Measurements from ENCODE around the gene IGF1R.

IGF1R gene

DNA sequence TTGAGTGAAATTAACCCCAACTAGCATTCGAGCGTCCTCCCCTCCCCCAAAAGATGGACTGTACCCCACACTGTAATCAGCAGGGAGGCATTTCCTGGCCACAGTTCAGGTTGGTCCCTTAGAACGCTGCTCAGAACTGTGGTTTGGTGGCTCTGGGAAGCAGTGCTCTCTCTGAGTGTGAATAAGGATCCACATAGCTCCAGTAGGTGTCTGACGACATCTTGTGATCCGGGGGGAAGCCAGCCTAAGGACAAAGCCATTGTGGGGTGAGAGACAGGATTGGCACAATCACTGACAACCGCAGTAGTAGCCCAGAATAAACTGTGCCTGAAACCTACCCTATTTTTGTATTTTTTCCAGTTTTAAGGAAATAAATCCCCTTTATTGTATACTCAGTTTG, 125.3 kb downstream of the IGF1R start:
- no peak overlapping the region for H3K4me3 ChIP-seq (replicated peaks in 1 of 2; ENCODE audit: low read depth in 2 of 2, low read length in 2 of 2)
- TF ChIP-seq, protein P1, sequence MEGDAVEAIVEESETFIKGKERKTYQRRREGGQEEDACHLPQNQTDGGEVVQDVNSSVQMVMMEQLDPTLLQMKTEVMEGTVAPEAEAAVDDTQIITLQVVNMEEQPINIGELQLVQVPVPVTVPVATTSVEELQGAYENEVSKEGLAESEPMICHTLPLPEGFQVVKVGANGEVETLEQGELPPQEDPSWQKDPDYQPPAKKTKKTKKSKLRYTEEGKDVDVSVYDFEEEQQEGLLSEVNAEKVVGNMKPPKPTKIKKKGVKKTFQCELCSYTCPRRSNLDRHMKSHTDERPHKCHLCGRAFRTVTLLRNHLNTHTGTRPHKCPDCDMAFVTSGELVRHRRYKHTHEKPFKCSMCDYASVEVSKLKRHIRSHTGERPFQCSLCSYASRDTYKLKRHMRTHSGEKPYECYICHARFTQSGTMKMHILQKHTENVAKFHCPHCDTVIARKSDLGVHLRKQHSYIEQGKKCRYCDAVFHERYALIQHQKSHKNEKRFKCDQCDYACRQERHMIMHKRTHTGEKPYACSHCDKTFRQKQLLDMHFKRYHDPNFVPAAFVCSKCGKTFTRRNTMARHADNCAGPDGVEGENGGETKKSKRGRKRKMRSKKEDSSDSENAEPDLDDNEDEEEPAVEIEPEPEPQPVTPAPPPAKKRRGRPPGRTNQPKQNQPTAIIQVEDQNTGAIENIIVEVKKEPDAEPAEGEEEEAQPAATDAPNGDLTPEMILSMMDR (IDR thresholded peaks at IDR 0.05; ENCODE audit: low read depth, low read length) = no peak
- no peak for DNase-seq (ENCODE audit: low read depth in 2 of 2)

- no peak overlapping the region for H3K4me3 ChIP-seq (replicated peaks in 1 of 2; ENCODE audit: low read depth in 2 of 2, low read length in 2 of 2)
- no peak for DNase-seq (ENCODE audit: low read depth in 2 of 2)
- TF ChIP-seq, protein P1 (IDR thresholded peaks at IDR 0.05; ENCODE audit: low read depth, low read length) = no peak
Observed at GRCh38 chr15:98774756-98775497, 126.6 kb downstream of the IGF1R start.

DNA sequence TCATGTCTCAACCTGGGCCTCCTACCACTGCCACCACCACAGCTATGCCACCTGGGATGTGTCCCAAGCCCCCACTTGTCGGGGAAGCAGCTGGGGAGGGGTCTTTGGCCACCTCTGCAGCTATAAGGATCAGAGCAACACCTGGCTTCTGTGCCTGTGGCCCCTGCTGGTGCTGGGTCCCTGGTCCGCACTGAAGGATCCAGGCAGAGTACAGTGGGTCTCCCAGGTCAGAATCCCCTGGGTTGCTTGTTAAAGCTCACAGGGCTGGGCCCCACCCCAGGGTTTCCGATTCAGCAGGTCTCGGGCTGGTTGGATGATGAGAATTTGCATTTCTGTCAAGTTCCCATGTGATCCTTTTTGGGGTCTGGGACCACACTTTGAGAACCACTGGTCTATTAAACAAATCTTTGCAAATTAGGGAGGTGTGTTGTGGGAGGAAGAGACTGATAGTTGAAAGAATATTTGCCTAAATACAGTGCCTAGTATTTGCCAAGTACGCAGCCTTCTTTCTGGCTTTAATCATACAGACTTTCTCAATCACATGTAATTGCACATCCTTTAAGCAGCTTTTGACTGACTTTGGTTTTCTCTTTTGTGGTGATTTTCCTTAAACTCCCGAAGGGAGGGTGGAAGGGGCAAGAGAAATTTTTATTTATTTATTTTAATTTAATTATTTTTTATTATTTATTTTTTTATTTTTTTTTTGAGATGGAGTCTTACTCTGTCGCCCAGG, 127.3 kb downstream of the IGF1R start:
- DNase-seq (ENCODE audit: low read depth in 2 of 2) = no peak
- H3K4me3 ChIP-seq (replicated peaks in 1 of 2; ENCODE audit: low read depth in 2 of 2, low read length in 2 of 2) = no peak overlapping the region
- TF ChIP-seq, protein P1 (IDR thresholded peaks at IDR 0.05; ENCODE audit: low read depth, low read length) = no peak

DNA sequence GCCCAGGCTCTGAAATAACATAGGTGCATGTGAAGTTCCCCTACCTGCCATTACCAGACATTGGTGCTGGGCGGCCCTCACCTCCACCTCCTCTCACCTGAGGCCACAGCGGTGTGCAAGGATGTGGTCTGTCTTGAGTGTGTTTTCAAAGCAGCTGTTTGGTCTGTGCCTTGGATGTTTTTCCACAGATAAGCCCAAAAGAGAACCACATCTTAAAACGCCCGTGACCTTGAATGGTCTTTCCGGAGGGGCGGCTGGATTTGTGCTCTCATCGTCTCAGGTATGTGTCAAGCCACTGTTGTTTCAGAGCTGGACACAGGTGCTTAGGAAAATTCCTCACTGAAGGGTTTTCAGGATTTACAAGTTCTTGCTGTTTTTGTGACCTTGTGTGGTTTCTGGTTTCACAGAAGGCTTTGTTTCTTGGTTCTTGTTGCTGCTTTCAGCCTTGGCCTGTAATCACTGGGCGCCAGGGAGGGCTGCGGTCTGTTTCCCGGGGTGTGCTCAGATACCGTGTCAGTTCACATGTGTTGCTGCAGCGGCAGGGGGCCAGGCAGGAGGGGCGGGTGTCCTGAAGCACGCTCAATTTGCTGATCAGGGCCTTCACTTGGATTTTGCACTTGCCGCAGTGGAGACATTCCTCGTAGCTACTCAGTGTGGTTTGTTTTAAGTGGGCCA, 128.4 kb downstream of the IGF1R start:
- TF ChIP-seq, protein P1 (IDR thresholded peaks at IDR 0.05; ENCODE audit: low read depth, low read length) = no peak
- DNase-seq (ENCODE audit: low read depth in 2 of 2) = peak in 1 of 2 donors; percentile 52
- H3K4me3 ChIP-seq (replicated peaks in 1 of 2; ENCODE audit: low read depth in 2 of 2, low read length in 2 of 2) = no peak overlapping the region

DNA sequence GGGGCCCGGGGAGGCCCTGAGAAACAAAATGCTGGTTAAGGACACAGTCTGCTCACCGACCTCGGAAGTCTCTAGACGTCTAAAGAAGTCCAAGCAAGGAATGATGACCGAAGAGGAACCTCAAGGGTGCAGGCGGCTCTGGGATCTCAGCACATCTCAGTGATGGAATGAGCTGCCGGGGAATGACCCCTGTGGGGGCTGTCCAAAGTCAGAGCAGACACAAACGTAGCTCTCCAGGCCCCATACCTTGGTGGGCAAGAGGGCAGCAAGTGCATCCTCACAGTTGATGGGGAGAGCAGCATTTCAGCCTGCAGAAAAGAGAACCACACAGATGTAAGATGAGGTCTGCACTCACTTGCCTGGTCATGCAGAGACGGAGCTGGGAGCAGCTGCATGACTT, 129.1 kb downstream of the IGF1R start:
- DNase-seq (ENCODE audit: low read depth in 2 of 2) = no peak
- TF ChIP-seq, protein P1 (IDR thresholded peaks at IDR 0.05; ENCODE audit: low read depth, low read length) = no peak
- no peak overlapping the region for H3K4me3 ChIP-seq (replicated peaks in 1 of 2; ENCODE audit: low read depth in 2 of 2, low read length in 2 of 2)

GRCh38 chr15:98778263-98778959, 130.1 kb downstream of the IGF1R start:
- TF ChIP-seq, protein P1 (IDR thresholded peaks at IDR 0.05; ENCODE audit: low read depth, low read length) = no peak
- no peak overlapping the region for H3K4me3 ChIP-seq (replicated peaks in 1 of 2; ENCODE audit: low read depth in 2 of 2, low read length in 2 of 2)
- no peak for DNase-seq (ENCODE audit: low read depth in 2 of 2)
